Activated naive CD8-positive, alpha-beta T cell treated with anti-CD3 and anti-CD28 coated beads, Interleukin-2, amount 50 U/mL, for 24 hours (primary cell): ENCODE measurements around the gene VPS41.

Experiments
- ATAC-seq: fragments of 150-1000 bp; cut with Tn5 transposase; one replicate; pipeline ENCODE4 v1.10.0; 2021
- DNase-seq: peaks from one replicate; pipeline ENCODE4 v3.0.0; 2021
- H3K27ac Mint-ChIP-seq: one replicate; pipeline ENCODE4 v1.8.0; 2021; ENCODE audit warnings: mild to moderate bottlenecking, mixed read lengths
- H3K27me3 Mint-ChIP-seq: one replicate; pipeline ENCODE4 v1.8.0; 2021; ENCODE audit warnings: mixed read lengths
- H3K36me3 Mint-ChIP-seq: one replicate; pipeline ENCODE4 v1.8.0; 2021; ENCODE audit warnings: low read depth, mixed read lengths
- H3K4me1 Mint-ChIP-seq: one replicate; pipeline ENCODE4 v1.8.0; 2021; ENCODE audit warnings: mixed read lengths
- H3K4me3 Mint-ChIP-seq: one replicate; pipeline ENCODE4 v1.8.0; 2021; ENCODE audit warnings: mild to moderate bottlenecking, moderate library complexity, mixed read lengths
- H3K9me3 Mint-ChIP-seq: one replicate; pipeline ENCODE4 v1.8.0; 2021; ENCODE audit warnings: mixed read lengths

Gene VPS41

DNA sequence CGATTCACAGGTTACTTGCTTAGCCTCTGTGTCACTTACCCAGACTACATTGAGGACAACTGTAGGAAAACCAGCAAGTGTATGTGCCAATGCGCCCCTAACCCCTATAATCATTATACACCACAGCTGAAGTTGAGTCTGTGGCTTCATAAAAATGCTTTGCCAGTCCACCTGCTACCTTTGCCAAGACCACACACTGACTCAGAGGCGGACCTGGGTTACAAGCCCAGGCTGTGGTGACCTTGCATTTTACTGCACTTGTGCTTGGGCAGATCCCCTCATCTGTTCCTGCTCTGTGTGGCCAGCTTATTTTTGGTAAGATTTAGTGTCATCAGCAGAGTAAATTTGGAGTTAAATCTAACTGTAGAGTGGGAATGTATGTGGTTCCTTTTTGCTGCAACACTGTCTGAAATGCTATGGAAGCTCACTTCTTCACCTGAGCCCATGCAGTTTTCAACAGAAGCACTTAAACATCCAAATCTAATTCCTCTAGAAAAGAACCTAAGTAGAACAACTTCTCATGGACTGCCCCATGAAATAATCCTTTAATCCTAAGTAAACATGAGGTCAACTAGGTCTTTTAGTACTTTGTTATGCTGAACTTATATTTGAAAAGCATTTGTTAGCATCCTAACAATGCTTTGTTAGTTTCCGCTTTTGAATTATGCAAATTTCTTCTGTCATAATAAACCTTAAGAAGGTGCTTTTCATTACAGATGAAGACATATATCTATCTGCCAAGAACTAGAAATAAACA lies 181.6 kb downstream of the VPS41 start:
- peaks cover 23% of the 10 kb centered on the region for H3K36me3 Mint-ChIP-seq

DNA sequence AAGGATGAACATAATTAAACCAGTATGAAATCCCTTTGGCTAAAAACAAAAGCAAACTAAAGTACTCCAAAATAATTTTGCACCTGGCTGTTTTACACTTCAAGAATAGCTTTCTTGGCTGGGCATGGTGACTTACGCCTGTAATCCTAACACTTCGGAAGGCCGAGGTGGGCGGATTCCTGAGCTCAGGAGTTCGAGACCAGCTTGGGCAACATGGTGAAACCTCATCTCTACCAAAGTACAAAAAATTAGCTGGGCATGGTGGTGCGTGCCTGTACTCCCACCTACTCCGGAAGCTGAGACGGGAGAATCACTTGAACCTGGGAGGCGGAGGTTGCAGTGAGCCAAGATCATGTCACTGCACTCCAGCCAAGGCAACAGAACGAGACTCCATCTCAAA lies 185.7 kb downstream of the VPS41 start:
- Mint-ChIP-seq H3K27ac (no peak overlapping the region), H3K27me3 (no peaks in the 10 kb centered on the region), H3K4me1 (no peaks in the 10 kb centered on the region), H3K4me3 (no peak overlapping the region), H3K36me3 (peaks cover 30% of the 10 kb centered on the region), H3K9me3 (peaks cover 5% of the 10 kb centered on the region)
- no peak for DNase-seq
- no peak for ATAC-seq

More for the DNA sequence above, 181.6 kb downstream of the VPS41 start:
- no peaks in the 10 kb centered on the region for H3K9me3 Mint-ChIP-seq
- H3K27me3 Mint-ChIP-seq: no peaks in the 10 kb centered on the region
- H3K4me1 Mint-ChIP-seq: no peaks in the 10 kb centered on the region
- DNase-seq: no peak
- no peak overlapping the region for H3K27ac Mint-ChIP-seq
- ATAC-seq: no peak
- no peak overlapping the region for H3K4me3 Mint-ChIP-seq

DNA sequence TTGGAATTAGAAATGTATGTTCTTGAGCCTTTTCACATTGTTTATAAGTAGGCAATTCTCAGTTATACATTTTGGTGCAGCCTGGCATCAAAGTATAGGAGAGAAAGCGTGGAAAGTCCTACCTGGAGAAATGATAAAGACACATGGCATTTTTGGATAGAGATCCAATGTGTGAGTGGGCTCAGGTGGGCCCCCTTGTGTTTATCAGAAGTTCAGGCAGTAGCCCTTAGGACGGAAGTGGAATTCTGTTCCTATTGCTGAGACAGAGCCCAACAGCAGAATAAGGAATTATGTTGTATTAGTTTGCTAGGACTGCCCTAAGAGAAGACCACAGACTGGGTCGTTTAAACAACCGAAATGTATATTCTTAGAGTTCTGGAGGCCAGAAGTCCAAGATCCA lies 192.6 kb downstream of the VPS41 start:
- peaks cover 16% of the 10 kb centered on the region for H3K36me3 Mint-ChIP-seq
- H3K27ac Mint-ChIP-seq: no peak overlapping the region
- H3K27me3 Mint-ChIP-seq: no peaks in the 10 kb centered on the region
- no peak overlapping the region for H3K4me3 Mint-ChIP-seq
- ATAC-seq (no peak), DNase-seq (no peak)
- peaks cover 24% of the 10 kb centered on the region for H3K9me3 Mint-ChIP-seq
- H3K4me1 Mint-ChIP-seq: no peaks in the 10 kb centered on the region

DNA sequence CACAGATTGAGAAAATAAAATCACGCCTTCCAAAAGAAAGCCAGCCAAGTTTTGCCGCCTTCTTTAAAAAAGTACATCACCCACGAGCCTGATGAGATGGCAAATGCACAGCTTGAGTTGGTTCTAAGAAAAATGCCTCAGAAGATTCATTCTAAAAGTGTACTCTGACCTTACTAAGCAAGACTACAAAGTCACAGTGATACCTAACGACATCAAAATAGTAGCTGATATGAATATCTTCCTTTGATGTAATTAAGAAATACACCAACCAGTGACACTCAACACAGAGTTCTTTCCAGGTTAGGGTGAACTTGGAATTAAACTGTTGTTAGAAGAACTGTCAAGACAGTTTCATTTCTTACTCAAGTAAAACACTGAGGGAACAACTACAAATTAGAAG lies 199.9 kb downstream of the VPS41 start:
- DNase-seq: no peak
- Mint-ChIP-seq H3K36me3 (no peaks in the 10 kb centered on the region), H3K27me3 (peaks cover 5% of the 10 kb centered on the region), H3K4me3 (no peak overlapping the region), H3K27ac (no peak overlapping the region), H3K9me3 (no peaks in the 10 kb centered on the region), H3K4me1 (no peaks in the 10 kb centered on the region)
- no peak for ATAC-seq

DNA sequence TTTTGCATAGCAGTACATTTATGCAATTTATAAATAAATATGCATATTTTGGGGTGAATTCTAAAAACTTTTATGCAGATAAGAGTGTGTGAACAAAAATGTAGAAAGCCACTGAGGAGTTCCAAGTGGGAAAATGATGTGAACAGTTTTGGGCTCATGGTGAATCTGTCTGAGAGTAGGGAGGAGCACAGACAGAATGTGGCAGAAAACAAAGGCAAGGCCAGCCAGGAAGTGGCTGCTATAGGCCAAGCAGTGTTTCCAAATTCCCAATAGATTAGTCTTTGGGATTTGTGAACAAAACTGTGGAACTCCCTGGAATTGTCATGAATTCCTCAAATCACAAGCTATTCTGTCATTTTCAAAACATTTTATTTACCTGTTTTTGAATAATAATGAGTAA lies 204.2 kb downstream of the VPS41 start:
- H3K4me1 Mint-ChIP-seq: no peaks in the 10 kb centered on the region
- H3K9me3 Mint-ChIP-seq: no peaks in the 10 kb centered on the region
- DNase-seq (no peak), ATAC-seq (no peak)
- no peak overlapping the region for H3K27ac Mint-ChIP-seq
- no peak overlapping the region for H3K4me3 Mint-ChIP-seq
- no peaks in the 10 kb centered on the region for H3K36me3 Mint-ChIP-seq
- H3K27me3 Mint-ChIP-seq: peaks cover 15% of the 10 kb centered on the region

DNA sequence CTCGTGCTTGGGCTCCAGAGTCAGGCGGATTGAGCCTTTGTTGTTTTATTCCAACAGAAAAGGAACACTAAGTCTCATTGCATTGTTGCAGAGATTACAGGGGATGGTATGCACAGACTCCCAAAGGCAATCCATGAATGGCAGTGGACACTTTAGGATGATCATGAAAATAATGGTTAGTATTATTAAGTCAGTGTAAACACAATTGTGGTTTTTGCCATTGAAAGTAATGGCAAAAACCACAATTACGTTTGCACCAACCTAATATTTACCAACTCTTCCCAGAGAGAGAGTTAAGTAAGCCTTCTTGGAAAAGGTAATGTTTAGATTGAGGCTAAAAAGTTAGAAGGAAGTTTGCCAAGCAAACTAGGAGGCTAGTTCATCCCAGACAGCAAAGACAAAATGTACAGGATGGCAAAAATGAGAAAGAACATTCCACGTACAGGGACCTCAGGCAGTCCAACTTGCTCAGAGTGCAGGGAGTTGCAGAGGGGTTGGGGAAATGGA lies 204.9 kb downstream of the VPS41 start:
- peaks cover 15% of the 10 kb centered on the region for H3K27me3 Mint-ChIP-seq
- no peak overlapping the region for H3K4me3 Mint-ChIP-seq
- DNase-seq: no peak
- no peaks in the 10 kb centered on the region for H3K9me3 Mint-ChIP-seq
- no peak for ATAC-seq
- no peak overlapping the region for H3K27ac Mint-ChIP-seq
- H3K4me1 Mint-ChIP-seq: no peaks in the 10 kb centered on the region
- H3K36me3 Mint-ChIP-seq: no peaks in the 10 kb centered on the region

DNA sequence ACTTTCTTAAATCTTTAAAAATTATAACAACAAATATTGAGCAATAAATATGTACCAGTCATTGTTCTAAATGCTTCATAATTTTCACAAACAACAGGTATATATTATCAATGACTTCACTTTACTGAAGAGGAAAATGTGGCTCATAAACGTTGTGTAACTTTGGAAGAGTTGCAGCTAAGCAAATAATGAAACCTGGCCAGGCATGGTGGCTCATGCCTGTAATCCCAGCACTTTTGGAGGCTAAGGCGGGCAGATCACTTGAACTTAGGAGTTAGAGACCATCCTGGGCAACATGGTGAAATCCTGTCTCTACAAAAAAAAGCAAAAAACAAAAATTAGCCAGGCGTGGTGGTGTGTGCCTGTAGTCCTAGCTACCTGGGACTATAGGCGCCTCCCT lies 205.9 kb downstream of the VPS41 start:
- DNase-seq: no peak
- Mint-ChIP-seq H3K36me3 (no peaks in the 10 kb centered on the region), H3K27ac (no peak overlapping the region), H3K4me1 (no peaks in the 10 kb centered on the region), H3K27me3 (peaks cover 13% of the 10 kb centered on the region), H3K4me3 (no peak overlapping the region), H3K9me3 (no peaks in the 10 kb centered on the region)
- ATAC-seq: no peak

DNA sequence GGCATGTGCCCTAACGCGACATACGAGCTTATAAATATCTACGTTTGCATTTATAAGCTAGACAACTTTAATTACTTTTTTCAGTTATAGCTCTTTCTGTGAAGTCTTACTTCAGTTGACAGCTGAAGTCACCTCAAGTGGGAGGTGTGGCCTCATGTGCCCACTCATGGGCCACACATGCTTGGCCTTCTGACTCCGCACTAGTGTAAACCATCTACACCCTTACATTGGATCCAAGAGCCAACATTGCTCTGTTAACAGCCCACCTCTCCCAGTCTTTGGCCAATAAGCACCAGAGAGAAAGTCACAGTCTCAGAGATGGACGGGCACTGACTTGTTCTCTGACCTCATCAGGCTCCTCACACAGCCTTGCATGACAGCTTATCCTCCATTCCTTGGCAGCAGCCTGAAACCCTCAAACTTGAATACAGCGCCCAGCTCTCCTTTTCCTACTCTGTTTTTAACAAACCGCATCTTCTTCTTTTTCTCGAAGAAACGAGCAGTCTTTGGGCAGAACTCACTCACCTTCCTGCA lies 206.9 kb downstream of the VPS41 start:
- DNase-seq (no peak), ATAC-seq (no peak)
- no peak overlapping the region for H3K4me3 Mint-ChIP-seq
- no peaks in the 10 kb centered on the region for H3K4me1 Mint-ChIP-seq
- H3K9me3 Mint-ChIP-seq: no peaks in the 10 kb centered on the region
- H3K27me3 Mint-ChIP-seq: peaks cover 12% of the 10 kb centered on the region
- no peak overlapping the region for H3K27ac Mint-ChIP-seq
- H3K36me3 Mint-ChIP-seq: no peaks in the 10 kb centered on the region

DNA sequence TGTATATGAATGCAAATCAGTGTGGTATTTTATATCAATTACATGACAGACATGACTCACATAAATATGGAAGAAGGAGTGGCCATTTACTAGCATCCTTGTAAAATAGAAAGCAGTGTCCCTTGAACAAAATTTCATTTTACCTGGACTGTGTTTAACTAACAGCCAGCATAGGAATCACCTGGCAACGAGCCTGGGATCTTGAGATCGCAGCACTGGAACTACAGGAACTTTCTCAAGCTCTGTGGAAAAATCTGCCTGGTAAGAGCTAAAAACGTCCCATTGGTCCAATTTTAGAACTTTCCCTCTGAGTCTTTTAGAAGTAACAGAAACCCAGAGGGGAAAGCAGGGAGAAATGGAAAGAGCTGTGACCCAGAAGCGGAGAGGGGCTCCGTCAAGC lies 208.9 kb downstream of the VPS41 start:
- Mint-ChIP-seq H3K36me3 (no peaks in the 10 kb centered on the region), H3K4me3 (no peak overlapping the region), H3K27me3 (peaks cover 15% of the 10 kb centered on the region), H3K27ac (no peak overlapping the region), H3K4me1 (no peaks in the 10 kb centered on the region), H3K9me3 (no peaks in the 10 kb centered on the region)
- no peak for ATAC-seq
- no peak for DNase-seq

DNA sequence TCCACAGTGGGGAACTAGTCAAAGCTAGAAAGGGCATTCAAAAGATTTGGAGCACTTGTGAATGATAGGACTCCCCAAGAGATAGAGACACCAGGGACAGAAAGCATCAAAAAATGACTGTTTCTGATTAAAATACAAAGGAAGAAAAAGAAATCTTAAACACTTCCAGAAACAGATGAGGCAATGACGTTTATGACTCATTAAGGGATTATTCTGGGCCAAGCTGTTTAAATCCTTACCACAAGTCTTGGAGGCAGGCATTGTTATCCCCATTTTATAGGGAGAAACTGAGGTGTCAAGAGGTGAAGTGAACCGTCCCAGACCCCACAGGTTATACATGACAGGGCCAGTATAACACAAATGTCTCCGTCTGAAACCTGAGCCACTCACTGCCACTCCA lies 209.5 kb downstream of the VPS41 start:
- Mint-ChIP-seq H3K27ac (no peak overlapping the region), H3K27me3 (peaks cover 16% of the 10 kb centered on the region), H3K4me1 (no peaks in the 10 kb centered on the region), H3K4me3 (no peak overlapping the region), H3K9me3 (no peaks in the 10 kb centered on the region), H3K36me3 (no peaks in the 10 kb centered on the region)
- ATAC-seq: no peak
- no peak for DNase-seq

DNA sequence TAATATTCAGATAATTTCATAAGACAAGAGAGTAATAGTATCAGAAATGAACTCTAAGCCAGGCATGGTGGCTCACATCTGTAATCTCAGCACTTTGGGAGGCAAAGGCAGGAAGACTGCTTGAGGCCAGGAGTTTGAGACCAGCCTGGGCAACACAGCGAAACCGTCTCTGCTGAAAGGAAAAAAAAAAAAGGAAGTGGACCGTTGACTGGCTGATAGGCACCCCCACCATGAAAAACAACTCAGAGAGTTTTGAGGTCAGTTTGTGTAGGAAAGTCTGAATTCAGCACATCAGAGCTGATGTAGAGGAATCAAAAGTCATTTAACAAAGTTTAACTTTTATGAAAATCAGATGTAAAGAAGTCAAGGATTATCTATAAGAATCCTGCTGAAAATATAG lies 214.7 kb downstream of the VPS41 start:
- H3K4me1 Mint-ChIP-seq: no peaks in the 10 kb centered on the region
- DNase-seq (no peak), ATAC-seq (no peak)
- H3K36me3 Mint-ChIP-seq: no peaks in the 10 kb centered on the region
- H3K27me3 Mint-ChIP-seq: peaks cover 6% of the 10 kb centered on the region
- no peak overlapping the region for H3K27ac Mint-ChIP-seq
- no peaks in the 10 kb centered on the region for H3K9me3 Mint-ChIP-seq
- H3K4me3 Mint-ChIP-seq: no peak overlapping the region

DNA sequence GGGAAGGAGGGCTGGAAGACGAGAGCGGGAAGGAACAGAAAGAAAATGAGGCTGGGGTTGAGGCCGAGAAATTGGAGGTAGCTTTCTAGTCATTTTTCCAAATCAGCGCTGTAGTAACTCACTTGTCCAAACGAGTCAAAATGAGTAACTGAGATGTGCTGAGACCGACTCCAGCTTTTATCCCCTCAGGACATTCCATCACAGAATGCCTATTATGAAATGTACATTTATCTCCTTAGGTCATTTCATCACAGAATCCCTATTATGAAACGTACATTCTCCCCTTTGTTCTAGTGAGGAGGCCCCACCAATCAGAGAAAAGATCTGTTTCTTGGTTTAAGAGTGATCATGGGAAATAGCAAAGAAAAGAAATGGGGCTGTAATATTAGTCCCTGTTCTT lies 222.1 kb downstream of the VPS41 start:
- ATAC-seq (no peak), DNase-seq (no peak)
- H3K4me3 Mint-ChIP-seq: no peak overlapping the region
- H3K4me1 Mint-ChIP-seq: no peaks in the 10 kb centered on the region
- no peak overlapping the region for H3K27ac Mint-ChIP-seq
- no peaks in the 10 kb centered on the region for H3K9me3 Mint-ChIP-seq
- H3K27me3 Mint-ChIP-seq: no peaks in the 10 kb centered on the region
- H3K36me3 Mint-ChIP-seq: no peaks in the 10 kb centered on the region

DNA sequence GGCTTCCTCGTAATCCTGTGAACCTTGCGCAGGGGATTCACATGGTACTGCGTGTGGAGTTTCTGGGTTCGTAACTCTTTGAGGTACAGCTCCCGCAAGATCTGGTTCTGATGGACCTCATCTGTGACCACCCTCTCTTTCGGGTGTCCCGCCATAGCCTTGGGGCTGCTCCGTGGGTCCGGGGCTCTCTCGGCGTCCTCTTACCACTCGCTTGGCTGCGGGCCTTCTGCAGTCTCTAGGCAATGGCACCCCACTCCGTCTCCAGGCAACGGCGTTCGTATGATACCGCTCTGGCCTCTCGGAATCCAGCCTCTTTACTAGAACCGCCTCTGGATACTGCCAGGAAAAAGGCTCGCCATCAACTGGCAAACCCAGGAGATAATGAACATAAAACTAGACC lies 223.1 kb downstream of the VPS41 start:
- H3K9me3 Mint-ChIP-seq: no peaks in the 10 kb centered on the region
- H3K27me3 Mint-ChIP-seq: no peaks in the 10 kb centered on the region
- DNase-seq (no peak), ATAC-seq (no peak)
- no peak overlapping the region for H3K4me3 Mint-ChIP-seq
- H3K27ac Mint-ChIP-seq: no peak overlapping the region
- no peaks in the 10 kb centered on the region for H3K4me1 Mint-ChIP-seq
- H3K36me3 Mint-ChIP-seq: no peaks in the 10 kb centered on the region

DNA sequence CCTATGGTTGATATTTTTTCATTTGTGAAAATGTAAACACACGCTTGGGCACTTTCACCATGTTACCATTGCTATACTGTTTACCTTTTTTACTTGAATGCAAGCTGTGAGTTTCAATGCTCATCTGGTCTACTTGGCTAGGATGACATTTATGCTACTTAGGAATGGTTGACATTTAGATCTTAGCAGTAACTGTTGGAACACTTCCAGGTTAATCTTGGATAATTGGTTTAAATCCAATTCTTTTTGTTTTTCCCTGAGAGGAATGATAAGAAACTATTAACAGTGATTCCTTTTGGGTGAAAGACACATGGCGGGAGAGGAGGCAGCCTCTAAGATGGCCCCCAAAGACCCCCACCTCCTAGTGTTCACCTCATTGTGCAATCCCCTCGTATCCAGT lies 226.4 kb downstream of the VPS41 start:
- Mint-ChIP-seq H3K9me3 (no peaks in the 10 kb centered on the region), H3K4me3 (no peak overlapping the region), H3K36me3 (no peaks in the 10 kb centered on the region), H3K4me1 (no peaks in the 10 kb centered on the region), H3K27ac (no peak overlapping the region), H3K27me3 (no peaks in the 10 kb centered on the region)
- no peak for ATAC-seq
- no peak for DNase-seq

DNA sequence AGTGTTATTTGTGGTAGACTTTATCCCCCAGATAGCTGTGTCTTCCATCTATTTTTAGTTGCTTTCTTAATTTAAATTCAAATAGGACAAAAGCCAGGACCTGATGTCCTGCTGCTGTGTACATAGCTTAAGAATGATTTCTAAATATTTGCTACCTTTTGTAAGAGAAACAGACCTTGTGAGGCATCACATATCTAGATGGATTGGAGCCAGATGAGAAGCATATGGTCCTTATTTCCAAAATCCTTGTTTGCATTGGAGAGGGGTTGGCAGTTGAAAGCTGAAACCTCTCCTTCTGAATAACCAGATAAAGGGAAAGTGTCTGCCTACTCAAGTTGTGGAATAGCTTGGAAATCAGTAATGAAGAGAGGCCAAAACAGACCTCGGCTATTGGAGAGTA lies 227.1 kb downstream of the VPS41 start:
- DNase-seq: no peak
- no peak overlapping the region for H3K4me3 Mint-ChIP-seq
- H3K36me3 Mint-ChIP-seq: no peaks in the 10 kb centered on the region
- no peaks in the 10 kb centered on the region for H3K4me1 Mint-ChIP-seq
- no peak overlapping the region for H3K27ac Mint-ChIP-seq
- H3K27me3 Mint-ChIP-seq: no peaks in the 10 kb centered on the region
- ATAC-seq: no peak
- no peaks in the 10 kb centered on the region for H3K9me3 Mint-ChIP-seq

DNA sequence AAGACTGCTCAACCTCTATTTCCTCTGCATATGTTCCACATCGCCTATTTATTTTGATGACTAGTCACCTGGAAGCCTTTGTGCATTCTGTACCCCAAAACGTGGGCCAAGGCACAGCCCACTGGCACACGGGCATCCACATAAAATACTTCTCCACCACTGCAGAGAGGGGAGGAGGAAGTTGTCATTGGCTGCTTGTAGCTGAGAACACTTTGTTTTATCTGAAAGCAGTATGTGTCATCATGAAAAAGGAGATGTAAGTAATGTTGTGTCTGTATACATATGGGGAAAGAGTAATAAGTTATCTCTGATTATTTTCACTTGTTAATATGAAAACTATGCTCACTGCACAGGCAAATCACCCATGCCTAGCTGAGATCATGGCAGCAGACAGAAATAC lies 229.6 kb downstream of the VPS41 start:
- ATAC-seq (no peak), DNase-seq (no peak)
- H3K36me3 Mint-ChIP-seq: no peaks in the 10 kb centered on the region
- no peaks in the 10 kb centered on the region for H3K9me3 Mint-ChIP-seq
- H3K4me3 Mint-ChIP-seq: no peak overlapping the region
- H3K27ac Mint-ChIP-seq: no peak overlapping the region
- H3K27me3 Mint-ChIP-seq: no peaks in the 10 kb centered on the region
- no peaks in the 10 kb centered on the region for H3K4me1 Mint-ChIP-seq
